ENCODE measurements around the gene DNAJC27. TPM values are rescaled to one million over a fixed set of nuclear protein-coding genes. Genes with fewer than 3 reads are reported as not detected.

Gene DNAJC27
- total RNA-seq, 1 donor = 5.9 TPM

GRCh38 chr2:24926602-24927252 is 45.0 kb downstream of the DNAJC27 start:
- peak in 2 of 3 donors; percentile 39 to 60 for DNase-seq (ENCODE audit: low read depth in 2 of 3, low spot score in 2 of 3)

GRCh38 chr2:24926220-24926601 is 45.5 kb downstream of the DNAJC27 start:
- no peak for DNase-seq (ENCODE audit: low read depth in 2 of 3, low spot score in 2 of 3)

GRCh38 chr2:24925815-24926214 is 45.9 kb downstream of the DNAJC27 start:
- no peak for DNase-seq (ENCODE audit: low read depth in 2 of 3, low spot score in 2 of 3)

GRCh38 chr2:24924732-24925131 is 47.0 kb downstream of the DNAJC27 start:
- DNase-seq (ENCODE audit: low read depth in 2 of 3, low spot score in 2 of 3) = no peak

- DNase-seq (ENCODE audit: low read depth in 2 of 3, low spot score in 2 of 3) = no peak
Measured at GRCh38 chr2:24924266-24924665, 47.5 kb downstream of the DNAJC27 start.

- no peak for DNase-seq (ENCODE audit: low read depth in 2 of 3, low spot score in 2 of 3)
Measured at GRCh38 chr2:24923106-24923505, 48.6 kb downstream of the DNAJC27 start.

- no peak for DNase-seq (ENCODE audit: low read depth in 2 of 3, low spot score in 2 of 3)
Measured at GRCh38 chr2:24922556-24922955, 49.2 kb downstream of the DNAJC27 start.

- peak in 1 of 3 donors; percentile 32 for DNase-seq (ENCODE audit: low read depth in 2 of 3, low spot score in 2 of 3)
Measured at GRCh38 chr2:24920809-24921441, 50.8 kb downstream of the DNAJC27 start.

- DNase-seq (ENCODE audit: low read depth in 2 of 3, low spot score in 2 of 3) = peak; percentile 23 to 56 (median 56)
Measured at GRCh38 chr2:24920098-24920808, 51.5 kb downstream of the DNAJC27 start, which contains the start of gene ADCY3. ADCY3 (minus strand) TSS chr2:24920237; CDS start chr2:24918987, 1,250 bp downstream.

- no peak for DNase-seq (ENCODE audit: low read depth in 2 of 3, low spot score in 2 of 3)
Measured at GRCh38 chr2:24919506-24920097, 52.2 kb downstream of the DNAJC27 start.

GRCh38 chr2:24919037-24919505 is 52.7 kb downstream of the DNAJC27 start:
- peak in 1 of 3 donors; percentile 14 for DNase-seq (ENCODE audit: low read depth in 2 of 3, low spot score in 2 of 3)

GRCh38 chr2:24918326-24919036 is 53.3 kb downstream of the DNAJC27 start:
- no peak for DNase-seq (ENCODE audit: low read depth in 2 of 3, low spot score in 2 of 3)

- no peak for DNase-seq (ENCODE audit: low read depth in 2 of 3, low spot score in 2 of 3)
Measured at GRCh38 chr2:24917731-24918325, 53.9 kb downstream of the DNAJC27 start.

- no peak for DNase-seq (ENCODE audit: low read depth in 2 of 3, low spot score in 2 of 3)
Measured at GRCh38 chr2:24917086-24917485, 54.7 kb downstream of the DNAJC27 start.

GRCh38 chr2:24915796-24916195 is 56.0 kb downstream of the DNAJC27 start:
- DNase-seq (ENCODE audit: low read depth in 2 of 3, low spot score in 2 of 3) = no peak

- DNase-seq (ENCODE audit: low read depth in 2 of 3, low spot score in 2 of 3) = no peak
Measured at GRCh38 chr2:24915175-24915574, 56.6 kb downstream of the DNAJC27 start.

- DNase-seq (ENCODE audit: low read depth in 2 of 3, low spot score in 2 of 3) = no peak
Measured at GRCh38 chr2:24914713-24915112, 57.0 kb downstream of the DNAJC27 start.

GRCh38 chr2:24913911-24914310 is 57.8 kb downstream of the DNAJC27 start:
- no peak for DNase-seq (ENCODE audit: low read depth in 2 of 3, low spot score in 2 of 3)

- no peak for DNase-seq (ENCODE audit: low read depth in 2 of 3, low spot score in 2 of 3)
Measured at GRCh38 chr2:24912986-24913385, 58.8 kb downstream of the DNAJC27 start.

- no peak for DNase-seq (ENCODE audit: low read depth in 2 of 3, low spot score in 2 of 3)
Measured at GRCh38 chr2:24912523-24912922, 59.2 kb downstream of the DNAJC27 start.
